ENCODE results near the gene AFMID. TPM values are rescaled to one million over a fixed set of nuclear protein-coding genes. Genes with fewer than 3 reads are reported as not detected.

Gene AFMID
- total RNA-seq (2021; fragmentation: NEBNext Ultra II Directional; extraction: Animal tissue kit (Norgen Biotek cat#: 25700)) (53.0 and 54.8 TPM in 2 replicates), polyA plus RNA-seq (2011; rRNA removed) (49.0 and 61.6 TPM in 2 replicates), polyA minus RNA-seq (2011; rRNA and poly(A)+ RNA removed) (55.5 and 83.5 TPM in 2 replicates)
- 63.2 TPM for polyA plus RNA-seq (2011; cell fraction: cytosol; rRNA removed)
- polyA plus RNA-seq (2011; cell fraction: nucleus; rRNA removed) = 58.5 TPM
- 47.6 to 75.1 TPM (median 68.4 TPM) in 4 replicates for polyA plus RNA-seq (2012, experiment 1 of 2)
- 91.1 TPM for polyA plus RNA-seq (2012, experiment 2 of 2)
- polyA plus RNA-seq (2013, experiment 1 of 2) = 40.1 TPM
- 39.2 TPM for polyA plus RNA-seq (2013, experiment 2 of 2)
- 30.7 TPM for polyA minus RNA-seq (2011; cell fraction: cytosol; rRNA and poly(A)+ RNA removed)
- polyA minus RNA-seq (2011; cell fraction: nucleus; rRNA and poly(A)+ RNA removed) = 42.0 TPM
- long read RNA-seq, experiment 1, partial matches to known transcripts = 1 of 14 reads
- long read RNA-seq, experiment 1, other reads (novel, unspliced or antisense) = 12 of 14 reads
- long read RNA-seq, experiment 2, partial matches to known transcripts = 0 of 5 reads
- long read RNA-seq, experiment 2, other reads (novel, unspliced or antisense) = 4 of 5 reads

GRCh38 chr17:78186692-78187595, at the start of gene AFMID, which contains the start of gene TK1:
TSS of gene AFMID (plus strand) at chr17:78187362. CDS start at chr17:78187371, 9 bp downstream.
TSS of gene TK1 (minus strand) at chr17:78187052. CDS start at chr17:78186994, 58 bp downstream.
- ChIA-PET POLR2A (ENCODE audit: partially characterized antibody) (interaction anchor here (0.5 to 7.3 kb wide), 39 partner anchors 10 to 658 kb away, joined by 3 to 131 read pairs (median 5); partner anchors contain the start of genes BIRC5, TMC6 and TMC8), CTCF (ENCODE audit: partially characterized antibody) (interaction anchor here (1.0 to 6.9 kb wide), 16 partner anchors 11 to 59 kb away, joined by 3 to 76 read pairs (median 5); partner anchors contain the start of genes BIRC5 and TMC6)
- Histone ChIP-seq H3K27ac (ENCODE audit: low read depth, low read length) (peak within 1 kb of the TSS; percentile 94), H3K36me3 (ENCODE audit: control insufficient read depth in 2 of 4, insufficient read depth in 4 of 4, low read length in 3 of 4) (peaks cover 15 to 38% (median 28%) of the 10 kb centered on the region in 4 experiments), H2BK20ac (ENCODE audit: low read length) (no peak within 1 kb of the TSS), H3K9ac (replicated peaks in 1 of 4; ENCODE audit: extremely low read depth in 1 of 4, low read depth in 3 of 4, low read length in 3 of 4) (peak within 1 kb of the TSS; percentile 80 to 95 (median 94)), H3K4me3 (ENCODE audit: extremely low read depth in 1 of 4, insufficient read depth in 2 of 4, low read depth in 3 of 4, low read length in 4 of 4) (peak within 1 kb of the TSS; percentile 71 to 85 (median 80)), H3K4ac (replicated peaks; ENCODE audit: insufficient read length, low read depth, low read length) (peak within 1 kb of the TSS; percentile 85), H4K8ac (ENCODE audit: extremely low read depth, insufficient read depth, low read length) (peak within 1 kb of the TSS; percentile 98), H2AFZ (ENCODE audit: low read length) (0 out of 2 replicates have a peak within 1 kb of the TSS, but pooled peaks have one; percentile 43), H2BK12ac (ENCODE audit: low read depth, low read length) (peak within 1 kb of the TSS; percentile 29; the same call in 1 of the 2 replicates), H3K4me1 (replicated peaks in 1 of 4; ENCODE audit: control insufficient read depth in 3 of 4, insufficient read depth in 4 of 4, low read length in 3 of 4) (peaks cover 0 to 13% (median 5%) of the 10 kb centered on the region in 4 experiments; a peak in 6 of 7 replicates), H3K79me1 (ENCODE audit: low read depth, low read length) (peaks cover 12% of the 10 kb centered on the region), H3K18ac (ENCODE audit: extremely low read depth, low read length) (peak within 1 kb of the TSS; percentile 83), H3K23ac (ENCODE audit: insufficient read length) (no peak within 1 kb of the TSS), H2AK5ac (ENCODE audit: low read depth, low read length) (no peak within 1 kb of the TSS), H4K20me1 (replicated peaks in 1 of 2; ENCODE audit: control insufficient read depth in 1 of 2, insufficient read depth in 2 of 2, low read length in 2 of 2) (peaks cover 10 to 12% of the 10 kb centered on the region in 2 experiments), H2BK15ac (ENCODE audit: low read length) (no peak within 1 kb of the TSS), H3K9me3 (ENCODE audit: insufficient read depth in 2 of 2, low read depth in 1 of 2, low read length in 1 of 2) (no peaks in the 10 kb centered on the region), H3K27me3 (replicated peaks in 1 of 4; ENCODE audit: control insufficient read depth in 3 of 4, extremely low read depth in 1 of 4, insufficient read depth in 3 of 4, low read length in 3 of 4) (no peaks in the 10 kb centered on the region; a peak in 1 of 7 replicates), H4K91ac (replicated peaks; ENCODE audit: insufficient read length, low read length) (peak within 1 kb of the TSS; percentile 73), H3K79me2 (ENCODE audit: control insufficient read depth in 1 of 2, insufficient read depth in 2 of 2, low read length in 2 of 2) (peaks cover 0 to 42% of the 10 kb centered on the region in 2 experiments; a peak in 3 of 4 replicates), H2BK120ac (replicated peaks; ENCODE audit: low read depth, low read length) (peak within 1 kb of the TSS; percentile 33), H3K23me2 (ENCODE audit: low read depth, low read length) (peaks cover 4% of the 10 kb centered on the region), H3K4me2 (ENCODE audit: insufficient read depth in 1 of 2, low read depth in 2 of 2, low read length in 2 of 2) (peak within 1 kb of the TSS; percentile 80 to 84), H3K14ac (ENCODE audit: insufficient read length) (no peak within 1 kb of the TSS), H4K5ac (ENCODE audit: insufficient read length, low read depth, low read length) (peak within 1 kb of the TSS; percentile 85), H3K56ac (replicated peaks; ENCODE audit: insufficient read length, low read depth, low read length) (peak within 1 kb of the TSS; percentile 88), H2BK5ac (ENCODE audit: low read depth, low read length) (peak within 1 kb of the TSS; percentile 83; the same call in 1 of the 2 replicates)
- FAIRE-seq (no peak), DNase-seq (ENCODE audit: low read depth in 1 of 2, low spot score in 2 of 2) (peak; percentile 95 to 100)
- WGBS, 2 experiments (ENCODE audit: extremely low coverage in 1 of 2, insufficient coverage in 1 of 2, insufficient read length in 1 of 2, insufficient replicate concordance in 2 of 2, low coverage in 1 of 2, low lambda C conversion rate in 2 of 2, missing lambda C conversion rate in 1 of 2) = 5% methylated on average over 53 of the region's 57 CpGs; no CpG with 5 or more reads in 1 of the 2 experiments
- TF ChIP-seq RNF2 (IDR thresholded peaks at IDR 0.05; ENCODE audit: borderline replicate concordance, low read depth, low read length, missing control alignments, poor library complexity, severe bottlenecking) = no peak
- peak; percentile 50 for TF ChIP-seq USF2 (IDR thresholded peaks at IDR 0.05; ENCODE audit: low read length)
- TF ChIP-seq JUN (IDR thresholded peaks at IDR 0.05; ENCODE audit: low read depth, low read length) = no peak
- peak; percentile 4; the same call in 1 of the 2 replicates for TF ChIP-seq EGR1 (IDR thresholded peaks at IDR 0.05; ENCODE audit: borderline replicate concordance, low read depth, low read length)
- no peak for TF ChIP-seq SRF (IDR thresholded peaks at IDR 0.05; ENCODE audit: low read depth, low read length)

All from H1 (cell line).